Measurements from ENCODE around the gene CORIN. TPM values are rescaled to one million over a fixed set of nuclear protein-coding genes. Genes with fewer than 3 reads are reported as not detected.

CORIN gene
- total and polyA plus RNA-seq, 4 donors = 0.02 to 0.23 (median 0.15) TPM

DNA sequence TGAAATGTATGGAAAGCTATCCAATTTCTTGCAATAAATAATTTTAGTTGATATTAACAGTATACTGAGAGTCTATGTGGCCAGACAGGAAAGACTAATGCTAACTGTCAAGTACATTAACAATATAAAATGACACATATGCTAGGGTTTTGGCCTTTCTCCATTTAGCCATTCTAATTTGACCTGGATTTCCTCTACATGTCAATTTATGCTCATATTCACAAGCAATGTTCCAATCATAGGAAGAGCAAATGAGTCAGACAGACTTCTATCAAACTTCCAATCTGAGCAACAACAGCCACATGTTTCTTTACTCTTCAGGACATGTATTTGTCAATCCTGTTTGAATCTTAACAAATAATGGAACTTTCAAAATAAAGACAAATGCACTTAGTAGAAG, 53.6 kb downstream of the CORIN start:
- TF ChIP-seq TAF1 (conservative IDR thresholded peaks at IDR 0.05) (no peak), EGR1 (IDR thresholded peaks at IDR 0.05; ENCODE audit: low read depth in 2 of 2) (no peak), RAD21 (IDR thresholded peaks at IDR 0.05) (no peak), HNF4A (conservative IDR thresholded peaks at IDR 0.05) (no peak), HNF4G (IDR thresholded peaks at IDR 0.05) (no peak), FOXA2 (IDR thresholded peaks at IDR 0.05) (no peak)
- TF ChIP-seq, protein P1, sequence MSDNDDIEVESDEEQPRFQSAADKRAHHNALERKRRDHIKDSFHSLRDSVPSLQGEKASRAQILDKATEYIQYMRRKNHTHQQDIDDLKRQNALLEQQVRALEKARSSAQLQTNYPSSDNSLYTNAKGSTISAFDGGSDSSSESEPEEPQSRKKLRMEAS (IDR thresholded peaks at IDR 0.05) = no peak
- TF ChIP-seq, protein P2, sequence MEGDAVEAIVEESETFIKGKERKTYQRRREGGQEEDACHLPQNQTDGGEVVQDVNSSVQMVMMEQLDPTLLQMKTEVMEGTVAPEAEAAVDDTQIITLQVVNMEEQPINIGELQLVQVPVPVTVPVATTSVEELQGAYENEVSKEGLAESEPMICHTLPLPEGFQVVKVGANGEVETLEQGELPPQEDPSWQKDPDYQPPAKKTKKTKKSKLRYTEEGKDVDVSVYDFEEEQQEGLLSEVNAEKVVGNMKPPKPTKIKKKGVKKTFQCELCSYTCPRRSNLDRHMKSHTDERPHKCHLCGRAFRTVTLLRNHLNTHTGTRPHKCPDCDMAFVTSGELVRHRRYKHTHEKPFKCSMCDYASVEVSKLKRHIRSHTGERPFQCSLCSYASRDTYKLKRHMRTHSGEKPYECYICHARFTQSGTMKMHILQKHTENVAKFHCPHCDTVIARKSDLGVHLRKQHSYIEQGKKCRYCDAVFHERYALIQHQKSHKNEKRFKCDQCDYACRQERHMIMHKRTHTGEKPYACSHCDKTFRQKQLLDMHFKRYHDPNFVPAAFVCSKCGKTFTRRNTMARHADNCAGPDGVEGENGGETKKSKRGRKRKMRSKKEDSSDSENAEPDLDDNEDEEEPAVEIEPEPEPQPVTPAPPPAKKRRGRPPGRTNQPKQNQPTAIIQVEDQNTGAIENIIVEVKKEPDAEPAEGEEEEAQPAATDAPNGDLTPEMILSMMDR (IDR thresholded peaks at IDR 0.05; ENCODE audit: low read depth, low read length, missing input control) = no peak
- no peak overlapping the region for H3K9ac ChIP-seq (ENCODE audit: low read depth in 1 of 2, low read length in 2 of 2)
- no peaks in the 10 kb centered on the region for H3K9me3 ChIP-seq (ENCODE audit: control insufficient read depth in 4 of 4, low read length in 3 of 4)
- H3K4me3 ChIP-seq (ENCODE audit: low read depth in 1 of 3, low read length in 3 of 3) = no peak overlapping the region
- no peak for DNase-seq (ENCODE audit: low spot score)
- H3K36me3 ChIP-seq (ENCODE audit: control insufficient read depth in 4 of 4, insufficient read depth in 3 of 4, low read depth in 1 of 4, low read length in 3 of 4) = no peaks in the 10 kb centered on the region
- no peak overlapping the region for H3K27ac ChIP-seq (ENCODE audit: low read depth in 1 of 2, low read length in 2 of 2)
- H3K27me3 ChIP-seq (ENCODE audit: control insufficient read depth in 4 of 4, insufficient read depth in 4 of 4, low read length in 3 of 4) = no peaks in the 10 kb centered on the region
- H3K4me1 ChIP-seq (ENCODE audit: control insufficient read depth in 4 of 4, insufficient read depth in 4 of 4, low read length in 3 of 4) = no peaks in the 10 kb centered on the region

DNA sequence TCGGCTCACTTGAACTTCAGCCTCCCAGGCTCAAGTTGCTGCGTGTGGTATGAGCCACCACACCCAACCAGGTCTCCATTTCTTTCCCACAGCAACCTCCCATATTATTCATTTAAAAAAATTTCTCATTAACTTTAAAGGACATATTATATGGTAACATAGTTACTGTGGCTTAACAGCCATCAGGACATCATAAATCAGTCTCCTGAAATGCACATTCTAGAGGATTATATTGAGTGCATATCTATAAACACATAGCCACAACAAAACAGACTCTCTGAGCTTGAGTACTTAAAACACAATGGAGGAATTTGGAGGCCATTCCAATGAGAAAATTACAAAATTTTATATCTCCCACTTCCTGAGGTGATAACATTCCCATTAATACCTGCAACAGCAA, 61.5 kb downstream of the CORIN start:
- no peak for DNase-seq (ENCODE audit: low spot score)
- 86% methylated on average over 2 of the region's 2 CpGs for WGBS
- Histone ChIP-seq H3K27me3 (ENCODE audit: control insufficient read depth in 4 of 4, insufficient read depth in 4 of 4, low read length in 3 of 4) (no peaks in the 10 kb centered on the region), H3K36me3 (ENCODE audit: control insufficient read depth in 4 of 4, insufficient read depth in 3 of 4, low read depth in 1 of 4, low read length in 3 of 4) (no peaks in the 10 kb centered on the region), H3K4me3 (ENCODE audit: low read depth in 1 of 3, low read length in 3 of 3) (no peak overlapping the region), H3K4me1 (ENCODE audit: control insufficient read depth in 4 of 4, insufficient read depth in 4 of 4, low read length in 3 of 4) (no peaks in the 10 kb centered on the region), H3K9ac (ENCODE audit: low read depth in 1 of 2, low read length in 2 of 2) (no peak overlapping the region), H3K27ac (ENCODE audit: low read depth in 1 of 2, low read length in 2 of 2) (no peak overlapping the region), H3K9me3 (ENCODE audit: control insufficient read depth in 4 of 4, low read length in 3 of 4) (no peaks in the 10 kb centered on the region)
- TF ChIP-seq EGR1 (IDR thresholded peaks at IDR 0.05; ENCODE audit: low read depth in 2 of 2) = no peak
- TF ChIP-seq SP1 (IDR thresholded peaks at IDR 0.05) = no peak
- TF ChIP-seq YY1 (IDR thresholded peaks at IDR 0.05) = no peak
- TF ChIP-seq, protein P1 (IDR thresholded peaks at IDR 0.05) = no peak
- TF ChIP-seq NR2F2 (IDR thresholded peaks at IDR 0.05) = no peak
- TF ChIP-seq, protein P2 (IDR thresholded peaks at IDR 0.05; ENCODE audit: low read depth, low read length, missing input control) = no peak
- TF ChIP-seq, protein P3, sequence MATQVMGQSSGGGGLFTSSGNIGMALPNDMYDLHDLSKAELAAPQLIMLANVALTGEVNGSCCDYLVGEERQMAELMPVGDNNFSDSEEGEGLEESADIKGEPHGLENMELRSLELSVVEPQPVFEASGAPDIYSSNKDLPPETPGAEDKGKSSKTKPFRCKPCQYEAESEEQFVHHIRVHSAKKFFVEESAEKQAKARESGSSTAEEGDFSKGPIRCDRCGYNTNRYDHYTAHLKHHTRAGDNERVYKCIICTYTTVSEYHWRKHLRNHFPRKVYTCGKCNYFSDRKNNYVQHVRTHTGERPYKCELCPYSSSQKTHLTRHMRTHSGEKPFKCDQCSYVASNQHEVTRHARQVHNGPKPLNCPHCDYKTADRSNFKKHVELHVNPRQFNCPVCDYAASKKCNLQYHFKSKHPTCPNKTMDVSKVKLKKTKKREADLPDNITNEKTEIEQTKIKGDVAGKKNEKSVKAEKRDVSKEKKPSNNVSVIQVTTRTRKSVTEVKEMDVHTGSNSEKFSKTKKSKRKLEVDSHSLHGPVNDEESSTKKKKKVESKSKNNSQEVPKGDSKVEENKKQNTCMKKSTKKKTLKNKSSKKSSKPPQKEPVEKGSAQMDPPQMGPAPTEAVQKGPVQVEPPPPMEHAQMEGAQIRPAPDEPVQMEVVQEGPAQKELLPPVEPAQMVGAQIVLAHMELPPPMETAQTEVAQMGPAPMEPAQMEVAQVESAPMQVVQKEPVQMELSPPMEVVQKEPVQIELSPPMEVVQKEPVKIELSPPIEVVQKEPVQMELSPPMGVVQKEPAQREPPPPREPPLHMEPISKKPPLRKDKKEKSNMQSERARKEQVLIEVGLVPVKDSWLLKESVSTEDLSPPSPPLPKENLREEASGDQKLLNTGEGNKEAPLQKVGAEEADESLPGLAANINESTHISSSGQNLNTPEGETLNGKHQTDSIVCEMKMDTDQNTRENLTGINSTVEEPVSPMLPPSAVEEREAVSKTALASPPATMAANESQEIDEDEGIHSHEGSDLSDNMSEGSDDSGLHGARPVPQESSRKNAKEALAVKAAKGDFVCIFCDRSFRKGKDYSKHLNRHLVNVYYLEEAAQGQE (IDR thresholded peaks at IDR 0.05) = no peak
- TF ChIP-seq TAF1 (conservative IDR thresholded peaks at IDR 0.05) = no peak
- TF ChIP-seq HNF4G (IDR thresholded peaks at IDR 0.05) = no peak
- TF ChIP-seq, protein P4, sequence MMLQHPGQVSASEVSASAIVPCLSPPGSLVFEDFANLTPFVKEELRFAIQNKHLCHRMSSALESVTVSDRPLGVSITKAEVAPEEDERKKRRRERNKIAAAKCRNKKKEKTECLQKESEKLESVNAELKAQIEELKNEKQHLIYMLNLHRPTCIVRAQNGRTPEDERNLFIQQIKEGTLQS (IDR thresholded peaks at IDR 0.05) = no peak
- TF ChIP-seq GABPA (IDR thresholded peaks at IDR 0.05 in 1 of 2, conservative IDR thresholded peaks at IDR 0.05 in 1 of 2) = no peak
- TF ChIP-seq FOXA2 (IDR thresholded peaks at IDR 0.05) = no peak
- TF ChIP-seq, protein P5, sequence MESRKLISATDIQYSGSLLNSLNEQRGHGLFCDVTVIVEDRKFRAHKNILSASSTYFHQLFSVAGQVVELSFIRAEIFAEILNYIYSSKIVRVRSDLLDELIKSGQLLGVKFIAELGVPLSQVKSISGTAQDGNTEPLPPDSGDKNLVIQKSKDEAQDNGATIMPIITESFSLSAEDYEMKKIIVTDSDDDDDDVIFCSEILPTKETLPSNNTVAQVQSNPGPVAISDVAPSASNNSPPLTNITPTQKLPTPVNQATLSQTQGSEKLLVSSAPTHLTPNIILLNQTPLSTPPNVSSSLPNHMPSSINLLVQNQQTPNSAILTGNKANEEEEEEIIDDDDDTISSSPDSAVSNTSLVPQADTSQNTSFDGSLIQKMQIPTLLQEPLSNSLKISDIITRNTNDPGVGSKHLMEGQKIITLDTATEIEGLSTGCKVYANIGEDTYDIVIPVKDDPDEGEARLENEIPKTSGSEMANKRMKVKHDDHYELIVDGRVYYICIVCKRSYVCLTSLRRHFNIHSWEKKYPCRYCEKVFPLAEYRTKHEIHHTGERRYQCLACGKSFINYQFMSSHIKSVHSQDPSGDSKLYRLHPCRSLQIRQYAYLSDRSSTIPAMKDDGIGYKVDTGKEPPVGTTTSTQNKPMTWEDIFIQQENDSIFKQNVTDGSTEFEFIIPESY (IDR thresholded peaks at IDR 0.05) = no peak
- TF ChIP-seq RAD21 (IDR thresholded peaks at IDR 0.05) = no peak
- no peak for TF ChIP-seq RXRA (IDR thresholded peaks at IDR 0.05)
- TF ChIP-seq JUND (IDR thresholded peaks at IDR 0.05) = no peak
- no peak for TF ChIP-seq HNF4A (conservative IDR thresholded peaks at IDR 0.05)
- TF ChIP-seq FOXA1 (IDR thresholded peaks at IDR 0.05) = no peak
